ENCODE measurements around the gene CASQ1.

CASQ1 gene

DNA sequence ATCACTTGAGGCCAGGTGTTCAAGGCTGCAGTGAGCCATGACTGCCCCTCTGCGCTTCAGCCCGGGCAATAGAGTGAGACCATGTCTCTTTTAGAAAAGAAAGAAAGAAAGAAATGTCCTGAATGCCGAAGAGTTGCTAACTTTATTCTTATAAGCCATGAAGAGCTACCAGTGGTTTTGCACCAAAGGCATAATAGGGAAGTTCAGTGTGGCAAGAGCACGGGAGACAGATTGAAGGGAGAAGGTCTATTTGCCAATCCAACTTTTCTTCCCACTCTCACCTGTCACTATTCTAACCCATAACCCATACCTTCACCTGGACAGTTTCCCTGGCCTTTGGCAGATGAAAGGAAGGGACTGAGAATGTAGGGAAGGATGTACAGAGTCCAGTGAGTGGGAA is 10.4 kb downstream of the CASQ1 start:
- no peak for DNase-seq (ENCODE audit: extremely low read depth, low read depth)
- TF ChIP-seq, protein P1, sequence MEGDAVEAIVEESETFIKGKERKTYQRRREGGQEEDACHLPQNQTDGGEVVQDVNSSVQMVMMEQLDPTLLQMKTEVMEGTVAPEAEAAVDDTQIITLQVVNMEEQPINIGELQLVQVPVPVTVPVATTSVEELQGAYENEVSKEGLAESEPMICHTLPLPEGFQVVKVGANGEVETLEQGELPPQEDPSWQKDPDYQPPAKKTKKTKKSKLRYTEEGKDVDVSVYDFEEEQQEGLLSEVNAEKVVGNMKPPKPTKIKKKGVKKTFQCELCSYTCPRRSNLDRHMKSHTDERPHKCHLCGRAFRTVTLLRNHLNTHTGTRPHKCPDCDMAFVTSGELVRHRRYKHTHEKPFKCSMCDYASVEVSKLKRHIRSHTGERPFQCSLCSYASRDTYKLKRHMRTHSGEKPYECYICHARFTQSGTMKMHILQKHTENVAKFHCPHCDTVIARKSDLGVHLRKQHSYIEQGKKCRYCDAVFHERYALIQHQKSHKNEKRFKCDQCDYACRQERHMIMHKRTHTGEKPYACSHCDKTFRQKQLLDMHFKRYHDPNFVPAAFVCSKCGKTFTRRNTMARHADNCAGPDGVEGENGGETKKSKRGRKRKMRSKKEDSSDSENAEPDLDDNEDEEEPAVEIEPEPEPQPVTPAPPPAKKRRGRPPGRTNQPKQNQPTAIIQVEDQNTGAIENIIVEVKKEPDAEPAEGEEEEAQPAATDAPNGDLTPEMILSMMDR (IDR thresholded peaks at IDR 0.05; ENCODE audit: low read depth, low read length): no peak

DNA sequence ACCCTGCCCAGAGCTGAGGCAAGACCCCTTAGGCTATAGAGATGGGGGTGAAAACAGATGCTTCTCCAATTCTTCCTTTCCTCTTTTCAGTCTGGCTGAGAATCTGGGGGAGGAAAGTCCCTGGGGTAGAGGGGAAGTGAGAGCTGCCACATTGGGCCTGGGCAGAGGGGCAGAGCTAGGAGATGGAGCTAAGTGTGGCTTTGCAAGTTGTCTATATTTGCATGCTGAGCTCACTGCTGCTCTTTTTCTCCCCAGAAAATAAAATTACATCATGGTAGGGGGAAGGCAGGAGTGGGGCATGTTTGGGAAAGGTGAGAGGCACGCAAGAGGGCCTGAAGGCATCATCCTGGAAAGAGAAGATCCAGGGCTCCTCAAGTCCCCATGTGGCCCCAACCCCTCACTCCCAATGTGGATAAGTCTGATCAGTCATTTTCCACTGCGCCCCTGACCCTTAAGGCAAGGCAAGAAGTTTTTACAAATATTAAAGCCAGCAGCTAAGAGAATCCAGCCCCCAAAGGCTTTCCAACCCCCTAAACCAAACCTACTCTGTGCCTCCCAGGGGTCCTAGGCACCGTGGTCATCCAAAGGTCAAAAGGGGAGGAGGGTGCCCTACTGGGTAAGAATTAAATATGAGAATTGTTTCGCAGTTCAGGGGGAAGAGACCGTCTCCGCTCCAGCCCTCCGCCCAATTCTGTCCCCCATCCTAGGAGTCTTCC is 14.3 kb downstream of the CASQ1 start:
- TF ChIP-seq, protein P1 (IDR thresholded peaks at IDR 0.05; ENCODE audit: low read depth, low read length): no peak
- DNase-seq (ENCODE audit: extremely low read depth, low read depth): no peak

DNA sequence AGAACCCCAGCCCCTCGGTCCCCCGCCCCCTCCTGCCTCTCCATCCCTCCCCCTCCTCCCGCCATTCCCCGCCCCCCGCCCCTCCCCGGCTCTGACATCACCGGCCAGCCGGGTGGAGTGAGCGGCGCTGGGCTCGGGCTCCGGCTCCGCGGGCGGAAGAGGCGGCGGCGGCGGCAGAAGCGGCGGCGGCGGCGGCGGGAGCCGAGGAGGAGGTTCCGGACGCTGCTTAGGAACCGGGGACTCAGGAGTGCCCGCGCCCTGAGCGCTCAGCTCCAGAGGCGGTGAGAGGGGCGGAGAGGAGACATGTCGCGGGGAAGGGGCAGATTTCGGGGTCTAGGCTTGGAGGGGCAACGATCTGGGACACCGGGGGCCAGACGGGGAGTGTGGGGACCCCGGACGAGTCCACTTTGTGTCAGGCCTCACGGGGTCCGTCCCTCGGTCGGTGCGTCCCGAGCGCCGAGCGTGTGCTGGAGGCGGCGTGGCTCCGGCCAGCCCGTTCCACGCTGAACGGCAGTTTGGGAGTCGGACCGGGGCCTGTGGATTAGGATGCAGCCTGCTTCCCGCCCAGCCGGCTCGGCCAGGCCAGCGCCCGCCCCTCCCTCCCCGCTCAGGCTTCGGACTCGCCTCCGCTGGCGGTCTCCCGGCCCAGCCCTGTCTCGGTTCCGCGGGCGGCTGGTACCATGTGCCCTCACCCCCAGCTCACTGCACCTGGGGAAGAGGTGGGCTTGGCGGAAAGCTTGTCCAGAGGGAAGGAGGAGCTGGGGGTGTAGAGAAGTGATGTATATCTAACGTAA is 15.1 kb downstream of the CASQ1 start, which contains the start of gene PEA15:
Gene PEA15 (plus strand): TSS at position 143 of the 794 bp plus-strand sequence. CDS start 6,161 bp downstream, outside the sequence.
- DNase-seq (ENCODE audit: extremely low read depth, low read depth): no peak
- TF ChIP-seq, protein P1 (IDR thresholded peaks at IDR 0.05; ENCODE audit: low read depth, low read length): no peak

DNA sequence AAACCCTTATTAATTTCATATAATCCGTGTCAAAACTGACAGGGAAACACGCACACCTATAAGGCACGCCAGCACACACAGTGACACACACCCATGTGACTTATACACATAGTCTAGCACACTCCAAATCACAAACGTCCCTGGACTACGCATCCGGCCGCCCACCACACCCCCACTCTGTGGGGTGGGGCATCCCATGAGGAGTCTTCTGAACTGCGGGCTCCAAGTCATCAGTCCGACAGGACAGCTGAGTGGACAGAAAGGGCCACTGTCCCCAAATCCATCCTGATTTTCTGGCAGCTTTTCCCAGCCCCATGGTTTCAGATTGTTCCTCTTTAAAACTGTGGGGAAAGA is 15.6 kb downstream of the CASQ1 start:
- DNase-seq (ENCODE audit: extremely low read depth, low read depth): no peak

DNA sequence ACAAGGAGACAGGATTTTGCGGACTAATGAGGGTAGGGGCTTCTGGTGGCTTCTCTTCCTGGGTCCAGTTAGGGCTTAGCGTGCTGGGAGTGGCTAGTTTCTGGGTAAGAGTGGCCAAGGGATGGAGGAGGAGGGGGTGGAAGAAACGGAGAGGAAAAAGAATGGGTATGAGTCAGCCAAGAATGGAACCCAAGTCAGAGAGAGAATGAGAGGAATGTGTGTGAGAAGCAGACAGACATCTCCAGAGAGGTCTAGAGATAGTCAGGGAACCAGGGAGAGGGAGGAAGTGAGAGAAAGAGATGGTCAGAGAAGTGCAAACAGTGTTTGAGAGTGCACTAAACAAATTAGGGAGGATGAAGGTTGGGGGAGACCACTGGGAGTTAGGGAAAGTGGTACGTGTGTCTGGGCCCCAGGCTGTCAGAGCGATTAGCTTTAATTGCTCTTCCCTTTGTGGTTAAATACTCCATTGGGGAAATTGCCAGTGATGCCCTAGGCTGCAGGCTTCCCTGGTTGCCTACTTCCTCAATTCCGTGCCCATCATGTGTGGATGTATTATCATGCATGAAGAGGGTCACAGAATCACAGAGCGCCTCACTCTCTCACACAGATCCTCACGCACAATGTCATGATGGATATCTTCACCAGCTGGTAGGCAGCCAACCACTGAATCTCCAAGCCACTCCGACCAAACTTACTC is 16.2 kb downstream of the CASQ1 start:
- TF ChIP-seq, protein P1 (IDR thresholded peaks at IDR 0.05; ENCODE audit: low read depth, low read length): no peak
- DNase-seq (ENCODE audit: extremely low read depth, low read depth): peak; percentile 59

More for the DNA sequence above, 15.6 kb downstream of the CASQ1 start:
- TF ChIP-seq, protein P1 (IDR thresholded peaks at IDR 0.05; ENCODE audit: low read depth, low read length): no peak

DNA sequence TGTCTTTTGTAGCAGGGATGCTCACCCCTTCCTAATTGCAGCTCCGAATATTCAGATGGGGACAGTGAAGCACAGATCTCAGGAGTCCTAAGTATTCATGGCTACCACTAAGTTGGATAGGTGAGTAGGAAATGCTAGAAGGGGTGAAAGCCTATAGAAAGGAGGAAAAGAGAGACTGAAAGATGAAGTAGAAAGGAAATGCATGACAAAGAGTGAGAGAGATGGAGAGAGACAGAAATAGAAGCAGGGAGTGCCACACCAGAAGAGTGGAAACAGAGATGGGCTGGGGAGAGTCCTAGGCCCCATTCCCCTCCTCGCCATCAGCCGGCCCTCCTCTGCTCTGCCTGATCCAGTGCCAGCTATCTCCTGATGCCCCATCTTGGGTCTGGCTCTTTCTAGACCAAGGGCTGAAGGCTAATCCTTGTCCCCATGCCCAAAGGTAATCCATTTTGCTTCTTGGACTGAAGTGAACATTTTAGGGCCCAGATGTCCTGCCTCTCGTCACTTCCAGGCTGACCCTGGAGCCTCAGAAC is 16.8 kb downstream of the CASQ1 start:
- TF ChIP-seq, protein P1 (IDR thresholded peaks at IDR 0.05; ENCODE audit: low read depth, low read length): no peak

More for the DNA sequence above, 16.8 kb downstream of the CASQ1 start:
- DNase-seq (ENCODE audit: extremely low read depth, low read depth): no peak
